HG03558 (cell line): ENCODE measurements around the gene ZNF587.
"Not testable (repeated sequence)": the region's sequence is repeated elsewhere in the genome, so short reads cannot be mapped to it uniquely, and the experiment has no call there.

Source experiments
- ATAC-seq: cut with Tn5 transposase; IDR thresholded peaks from one replicate; pipeline ENCODE4 v1.9.1; 2021; ENCODE audit warnings: moderate number of reproducible peaks; ENCODE audit not compliant: unreplicated experiment; ENCODE audit errors: extremely low read depth

Gene ZNF587

GRCh38 chr19:57821095-57821494 lies 28.6 kb upstream of the ZNF587 start:
- not testable (repeated sequence) for ATAC-seq

GRCh38 chr19:57821501-57821900 lies 28.2 kb upstream of the ZNF587 start:
- ATAC-seq: not testable (repeated sequence)

- not testable (repeated sequence) for ATAC-seq
These were observed 26.5 kb upstream of the ZNF587 start for GRCh38 chr19:57823155-57823554.

- ATAC-seq: not testable (repeated sequence)
These were observed 26.1 kb upstream of the ZNF587 start for GRCh38 chr19:57823608-57824007.

GRCh38 chr19:57825511-57825910 lies 24.1 kb upstream of the ZNF587 start:
- no peak for ATAC-seq

GRCh38 chr19:57829316-57829715 lies 20.3 kb upstream of the ZNF587 start:
- no peak for ATAC-seq

- ATAC-seq: no peak
These were observed 19.5 kb upstream of the ZNF587 start, which contains the start of gene ZNF587B for GRCh38 chr19:57830071-57830602. ZNF587B (plus strand) TSS chr19:57830299; CDS start chr19:57830529, 230 bp downstream.

- not testable (repeated sequence) for ATAC-seq
These were observed 12.7 kb upstream of the ZNF587 start for GRCh38 chr19:57836991-57837390.

GRCh38 chr19:57838622-57839191 lies 11.0 kb upstream of the ZNF587 start:
- not testable (repeated sequence) for ATAC-seq

GRCh38 chr19:57841122-57841763 lies 8.4 kb upstream of the ZNF587 start:
- no peak for ATAC-seq

GRCh38 chr19:57847164-57847563 lies 2.5 kb upstream of the ZNF587 start:
- ATAC-seq: not testable (repeated sequence)

- not testable (repeated sequence) for ATAC-seq
These were observed 445 bp upstream of the ZNF587 start for GRCh38 chr19:57849162-57849665.

- no peak for ATAC-seq
These were observed 926 bp downstream of the ZNF587 start for GRCh38 chr19:57850553-57851017.

- not testable (repeated sequence) for ATAC-seq
These were observed 2.3 kb downstream of the ZNF587 start for GRCh38 chr19:57851812-57852603.

- not testable (repeated sequence) for ATAC-seq
These were observed 4.5 kb downstream of the ZNF587 start for GRCh38 chr19:57854117-57854516.

GRCh38 chr19:57862351-57862750 lies 12.7 kb downstream of the ZNF587 start:
- ATAC-seq: not testable (repeated sequence)

- ATAC-seq: no peak
These were observed 18.3 kb downstream of the ZNF587 start for GRCh38 chr19:57867868-57868492.

GRCh38 chr19:57869655-57870054 lies 20.0 kb downstream of the ZNF587 start:
- not testable (repeated sequence) for ATAC-seq

GRCh38 chr19:57870225-57870624 lies 20.6 kb downstream of the ZNF587 start:
- ATAC-seq: no peak

- ATAC-seq: no peak
These were observed 22.8 kb downstream of the ZNF587 start for GRCh38 chr19:57872450-57872849.
